ENCODE data around the gene TRAPPC10. TPM values are rescaled to one million over a fixed set of nuclear protein-coding genes. Genes with fewer than 3 reads are reported as not detected.

Gene TRAPPC10
- total RNA-seq, 2 donors from 2014 or later: 36.8 to 40.1 TPM

DNA sequence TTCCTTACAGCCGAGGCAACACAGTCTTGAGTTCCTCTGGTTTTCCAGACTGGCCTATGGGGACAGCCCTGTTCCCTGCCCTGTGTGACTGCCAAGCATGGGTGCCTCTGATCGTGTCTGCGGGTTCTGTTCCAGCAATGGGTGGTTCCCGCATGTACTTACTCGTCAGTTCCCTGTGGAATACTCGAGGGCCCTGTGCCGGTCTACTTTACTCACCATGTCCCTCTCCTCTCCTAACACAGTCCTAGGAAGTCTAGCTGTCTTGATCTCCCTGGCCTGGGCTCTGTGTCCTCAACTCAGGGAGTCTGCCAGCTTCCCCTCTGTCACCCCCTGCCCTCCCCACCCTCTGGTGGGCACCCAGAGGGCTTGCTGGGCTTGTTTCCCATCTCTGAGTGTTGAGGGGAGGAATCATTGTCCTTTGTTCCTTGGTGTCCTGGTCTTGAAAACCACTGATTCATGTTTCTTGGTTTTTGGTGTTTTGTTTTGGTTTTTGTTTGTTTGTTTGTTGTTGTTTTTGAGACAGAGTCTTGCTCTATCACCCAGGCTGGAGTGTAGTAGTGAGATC lies 36.0 kb downstream of the TRAPPC10 start:
- no peak overlapping the region for H3K27ac ChIP-seq (ENCODE audit: low read depth, low read length)
- H3K27me3 ChIP-seq (ENCODE audit: control insufficient read depth, insufficient read depth, low read length, poor library complexity, severe bottlenecking): no peaks in the 10 kb centered on the region
- no peak overlapping the region for H3K4me3 Mint-ChIP-seq
- H3K4me3 ChIP-seq (ENCODE audit: low read length): no peak overlapping the region
- peaks cover 6% of the 10 kb centered on the region for H3K4me1 Mint-ChIP-seq
- peak overlapping the region; percentile 69 for H3K27ac Mint-ChIP-seq
- H3K4me1 ChIP-seq (ENCODE audit: control insufficient read depth, insufficient read depth, low read length): no peaks in the 10 kb centered on the region
- DNase-seq: no peak
- TF ChIP-seq, protein P1, sequence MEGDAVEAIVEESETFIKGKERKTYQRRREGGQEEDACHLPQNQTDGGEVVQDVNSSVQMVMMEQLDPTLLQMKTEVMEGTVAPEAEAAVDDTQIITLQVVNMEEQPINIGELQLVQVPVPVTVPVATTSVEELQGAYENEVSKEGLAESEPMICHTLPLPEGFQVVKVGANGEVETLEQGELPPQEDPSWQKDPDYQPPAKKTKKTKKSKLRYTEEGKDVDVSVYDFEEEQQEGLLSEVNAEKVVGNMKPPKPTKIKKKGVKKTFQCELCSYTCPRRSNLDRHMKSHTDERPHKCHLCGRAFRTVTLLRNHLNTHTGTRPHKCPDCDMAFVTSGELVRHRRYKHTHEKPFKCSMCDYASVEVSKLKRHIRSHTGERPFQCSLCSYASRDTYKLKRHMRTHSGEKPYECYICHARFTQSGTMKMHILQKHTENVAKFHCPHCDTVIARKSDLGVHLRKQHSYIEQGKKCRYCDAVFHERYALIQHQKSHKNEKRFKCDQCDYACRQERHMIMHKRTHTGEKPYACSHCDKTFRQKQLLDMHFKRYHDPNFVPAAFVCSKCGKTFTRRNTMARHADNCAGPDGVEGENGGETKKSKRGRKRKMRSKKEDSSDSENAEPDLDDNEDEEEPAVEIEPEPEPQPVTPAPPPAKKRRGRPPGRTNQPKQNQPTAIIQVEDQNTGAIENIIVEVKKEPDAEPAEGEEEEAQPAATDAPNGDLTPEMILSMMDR (conservative IDR thresholded peaks at IDR 0.05): no peak
- H3K9ac ChIP-seq (ENCODE audit: extremely low read depth, low read length, poor library complexity, severe bottlenecking): no peak overlapping the region
- peaks cover 42% of the 10 kb centered on the region for H3K36me3 ChIP-seq (ENCODE audit: control insufficient read depth, insufficient read depth, low read length)
- no peaks in the 10 kb centered on the region for H3K9me3 Mint-ChIP-seq
- 94 to 96% methylated on average over 7 of the region's 7 CpGs for WGBS, 2 experiments (ENCODE audit: insufficient coverage in 1 of 2, insufficient read length in 1 of 2)
- H3K27me3 Mint-ChIP-seq (ENCODE audit: insufficient read depth): no peaks in the 10 kb centered on the region
- H3K9me3 ChIP-seq (ENCODE audit: control insufficient read depth, low read length): no peaks in the 10 kb centered on the region
- H3K36me3 Mint-ChIP-seq (ENCODE audit: low read depth): peaks cover 38% of the 10 kb centered on the region

DNA sequence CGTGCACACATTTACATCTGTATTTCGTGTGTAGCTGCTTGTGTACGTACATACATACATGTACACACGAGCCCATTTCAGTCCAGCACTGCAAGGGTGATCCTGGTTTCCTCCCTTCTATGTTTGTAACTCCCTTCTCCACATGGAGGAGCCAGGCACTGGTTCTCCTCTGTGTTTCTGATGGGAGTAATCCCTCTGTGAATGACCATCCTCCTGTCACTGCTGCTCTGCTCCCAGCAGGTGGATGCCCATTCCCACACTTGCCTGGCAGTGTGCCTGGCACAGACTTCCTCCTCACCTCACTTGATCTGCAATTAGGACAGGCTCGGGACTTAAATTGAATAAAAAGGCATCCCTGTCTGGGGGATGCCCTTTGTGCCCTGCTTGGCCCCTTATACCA lies 37.1 kb downstream of the TRAPPC10 start:
- H3K36me3 Mint-ChIP-seq (ENCODE audit: low read depth): peaks cover 38% of the 10 kb centered on the region
- no peaks in the 10 kb centered on the region for H3K9me3 ChIP-seq (ENCODE audit: control insufficient read depth, low read length)
- H3K27ac ChIP-seq (ENCODE audit: low read depth, low read length): no peak overlapping the region
- H3K4me3 Mint-ChIP-seq: no peak overlapping the region
- no peak overlapping the region for H3K4me3 ChIP-seq (ENCODE audit: low read length)
- peaks cover 46% of the 10 kb centered on the region for H3K36me3 ChIP-seq (ENCODE audit: control insufficient read depth, insufficient read depth, low read length)
- no peak overlapping the region for H3K9ac ChIP-seq (ENCODE audit: extremely low read depth, low read length, poor library complexity, severe bottlenecking)
- H3K9me3 Mint-ChIP-seq: no peaks in the 10 kb centered on the region
- H3K27me3 Mint-ChIP-seq (ENCODE audit: insufficient read depth): no peaks in the 10 kb centered on the region
- TF ChIP-seq, protein P1 (conservative IDR thresholded peaks at IDR 0.05): no peak
- no peaks in the 10 kb centered on the region for H3K27me3 ChIP-seq (ENCODE audit: control insufficient read depth, insufficient read depth, low read length, poor library complexity, severe bottlenecking)
- DNase-seq: no peak
- H3K4me1 Mint-ChIP-seq: peaks cover 6% of the 10 kb centered on the region
- 95 to 100% methylated on average over 4 to 5 of the region's 5 CpGs for WGBS, 2 experiments (ENCODE audit: insufficient coverage in 1 of 2, insufficient read length in 1 of 2)
- H3K27ac Mint-ChIP-seq: peak overlapping the region; percentile 40
- no peaks in the 10 kb centered on the region for H3K4me1 ChIP-seq (ENCODE audit: control insufficient read depth, insufficient read depth, low read length)

DNA sequence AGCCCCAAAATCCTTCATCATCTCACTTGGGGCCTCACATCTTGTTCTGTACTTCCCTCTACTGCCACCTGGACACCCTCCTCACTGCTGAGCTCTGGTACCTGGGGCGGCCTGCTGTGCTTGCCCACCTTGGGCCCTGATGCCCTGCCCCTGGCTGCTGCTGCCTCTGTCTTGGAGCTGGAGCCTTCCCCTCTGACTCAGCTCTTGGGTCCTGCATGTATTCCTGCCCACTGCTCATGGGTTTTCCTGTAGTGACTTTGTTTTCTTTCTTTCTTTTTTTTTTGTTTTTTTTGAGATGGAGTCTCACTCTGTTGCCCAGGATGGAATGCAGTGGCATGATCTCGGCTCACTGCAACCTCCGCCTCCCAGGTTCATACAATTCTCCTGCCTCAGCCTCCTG lies 37.5 kb downstream of the TRAPPC10 start:
- TF ChIP-seq, protein P1 (conservative IDR thresholded peaks at IDR 0.05): no peak
- Histone ChIP-seq H3K4me1 (ENCODE audit: control insufficient read depth, insufficient read depth, low read length) (no peaks in the 10 kb centered on the region), H3K4me3 (ENCODE audit: low read length) (no peak overlapping the region), H3K9ac (ENCODE audit: extremely low read depth, low read length, poor library complexity, severe bottlenecking) (no peak overlapping the region), H3K9me3 (ENCODE audit: control insufficient read depth, low read length) (no peaks in the 10 kb centered on the region), H3K36me3 (ENCODE audit: control insufficient read depth, insufficient read depth, low read length) (peaks cover 45% of the 10 kb centered on the region), H3K27me3 (ENCODE audit: control insufficient read depth, insufficient read depth, low read length, poor library complexity, severe bottlenecking) (no peaks in the 10 kb centered on the region), H3K27ac (ENCODE audit: low read depth, low read length) (no peak overlapping the region)
- Mint-ChIP-seq H3K4me3 (no peak overlapping the region), H3K4me1 (peaks cover 8% of the 10 kb centered on the region), H3K9me3 (no peaks in the 10 kb centered on the region), H3K36me3 (ENCODE audit: low read depth) (peaks cover 37% of the 10 kb centered on the region), H3K27me3 (ENCODE audit: insufficient read depth) (no peaks in the 10 kb centered on the region), H3K27ac (no peak overlapping the region)
- DNase-seq: no peak
- 89 to 93% methylated on average over 2 to 3 of the region's 3 CpGs for WGBS, 2 experiments (ENCODE audit: insufficient coverage in 1 of 2, insufficient read length in 1 of 2)

Measured in endodermal cell (in vitro differentiated cells).